ENCODE results near the gene ERF. TPM values are rescaled to one million over a fixed set of nuclear protein-coding genes. Genes with fewer than 3 reads are reported as not detected.
A peak's percentile ranks its signal among the peaks of the same experiment; 100 is the strongest.

Gene ERF
- total and polyA plus RNA-seq, 2 of the 8 experiments (the other 6 are each of a cell fraction or from before 2014, with no cell fraction given), result 43.7 to 62.7 TPM

DNA sequence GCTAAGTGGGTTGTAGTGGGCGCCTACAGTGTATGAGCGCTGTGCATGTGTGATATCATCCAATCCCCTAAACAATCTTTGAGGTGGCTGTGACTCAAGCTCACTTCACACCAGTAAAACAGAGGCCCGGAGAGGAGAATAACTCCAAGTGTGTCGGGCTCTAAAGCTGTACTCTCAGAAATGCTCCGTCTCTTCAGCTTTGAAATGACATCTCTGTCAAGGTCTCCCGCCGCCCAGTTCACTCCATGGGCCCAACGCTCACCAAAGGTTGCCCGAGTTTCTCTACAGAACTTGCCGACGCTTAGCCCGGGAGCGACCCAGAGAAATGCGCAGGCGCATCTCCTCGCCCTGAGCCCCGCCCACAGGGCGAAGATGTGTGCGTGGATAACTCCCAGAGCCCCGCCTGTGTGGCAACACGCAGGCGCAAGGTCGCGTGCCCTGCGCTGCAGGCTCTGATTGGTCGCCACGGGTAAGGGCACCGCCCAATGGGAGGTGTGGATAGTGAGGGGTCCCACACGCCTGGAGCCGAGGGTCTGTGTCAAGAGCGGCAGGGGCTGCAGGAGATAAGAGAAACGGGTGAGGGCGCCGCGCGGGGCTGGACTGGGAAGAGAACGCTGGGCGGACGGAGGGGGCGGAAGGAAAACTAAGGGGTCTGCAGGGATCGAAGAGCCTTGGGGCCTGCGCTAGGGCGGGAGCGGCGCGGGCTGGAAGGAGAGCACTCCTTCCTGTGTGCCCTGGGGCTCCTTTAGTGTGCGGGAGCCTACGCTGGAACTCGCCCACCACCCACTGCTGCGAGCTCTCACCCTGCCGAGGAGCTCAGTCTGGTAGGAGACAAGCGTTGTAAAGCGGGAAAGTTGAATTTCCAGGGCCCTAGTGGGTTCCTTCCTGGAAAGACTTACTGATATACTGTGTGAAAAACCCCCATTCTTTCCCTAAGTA, 34.8 kb downstream of the ERF start, which contains the start of gene ZNF526:
Gene ZNF526, plus strand, starts transcription at position 501 of the 939 bp plus-strand sequence. CDS start 4,092 bp downstream, outside the sequence.
- Histone ChIP-seq H2BK5ac (ENCODE audit: low read depth, low read length) (no peak within 1 kb of the TSS), H3K14ac (ENCODE audit: insufficient read length) (no peak within 1 kb of the TSS), H2BK120ac (replicated peaks; ENCODE audit: low read depth, low read length) (no peak within 1 kb of the TSS), H3K4ac (replicated peaks; ENCODE audit: insufficient read length, low read depth, low read length) (peak within 1 kb of the TSS; percentile 61), H4K5ac (ENCODE audit: insufficient read length, low read depth, low read length) (peak within 1 kb of the TSS; percentile 35), H2BK20ac (ENCODE audit: low read length) (no peak within 1 kb of the TSS), H3K4me3 (ENCODE audit: extremely low read depth in 1 of 4, insufficient read depth in 2 of 4, low read depth in 3 of 4, low read length in 4 of 4) (peak within 1 kb of the TSS; percentile 71 to 95 (median 85)), H3K27ac (ENCODE audit: low read depth, low read length) (peak within 1 kb of the TSS; percentile 32; the same call in 1 of the 2 replicates), H4K91ac (replicated peaks; ENCODE audit: insufficient read length, low read length) (no peak within 1 kb of the TSS), H3K23ac (ENCODE audit: insufficient read length) (no peak within 1 kb of the TSS), H3K4me2 (ENCODE audit: insufficient read depth in 1 of 2, low read depth in 2 of 2, low read length in 2 of 2) (peak within 1 kb of the TSS; percentile 72 to 91), H3K4me1 (replicated peaks in 1 of 4; ENCODE audit: control insufficient read depth in 3 of 4, insufficient read depth in 4 of 4, low read length in 3 of 4) (peaks cover 3 to 11% (median 8%) of the 10 kb centered on the region in 4 experiments; a peak in 6 of 7 replicates), H3K36me3 (ENCODE audit: control insufficient read depth in 2 of 4, insufficient read depth in 4 of 4, low read length in 3 of 4) (peaks cover 4 to 13% (median 11%) of the 10 kb centered on the region in 4 experiments; a peak in 7 of 8 replicates), H3K79me2 (ENCODE audit: control insufficient read depth in 1 of 2, insufficient read depth in 2 of 2, low read length in 2 of 2) (peaks cover 15 to 31% of the 10 kb centered on the region in 2 experiments), H4K20me1 (replicated peaks in 1 of 2; ENCODE audit: control insufficient read depth in 1 of 2, insufficient read depth in 2 of 2, low read length in 2 of 2) (peaks cover 14 to 23% of the 10 kb centered on the region in 2 experiments), H2BK12ac (ENCODE audit: low read depth, low read length) (0 out of 2 replicates have a peak within 1 kb of the TSS, but pooled peaks have one; percentile 84), H2BK15ac (ENCODE audit: low read length) (no peak within 1 kb of the TSS; the same call in 1 of the 2 replicates), H3K56ac (replicated peaks; ENCODE audit: insufficient read length, low read depth, low read length) (no peak within 1 kb of the TSS), H4K8ac (ENCODE audit: extremely low read depth, insufficient read depth, low read length) (peak within 1 kb of the TSS; percentile 74; the same call in 1 of the 2 replicates), H3K27me3 (replicated peaks in 1 of 4; ENCODE audit: control insufficient read depth in 3 of 4, extremely low read depth in 1 of 4, insufficient read depth in 3 of 4, low read length in 3 of 4) (no peaks in the 10 kb centered on the region), H3K9me3 (ENCODE audit: insufficient read depth in 2 of 2, low read depth in 1 of 2, low read length in 1 of 2) (no peaks in the 10 kb centered on the region), H2AFZ (ENCODE audit: low read length) (peak within 1 kb of the TSS; percentile 1; the same call in 1 of the 2 replicates), H2AK5ac (ENCODE audit: low read depth, low read length) (no peak within 1 kb of the TSS), H3K18ac (ENCODE audit: extremely low read depth, low read length) (0 out of 2 replicates have a peak within 1 kb of the TSS, but pooled peaks have one; percentile 56), H3K79me1 (ENCODE audit: low read depth, low read length) (peaks cover 14% of the 10 kb centered on the region), H3K9ac (replicated peaks in 1 of 4; ENCODE audit: extremely low read depth in 1 of 4, low read depth in 3 of 4, low read length in 3 of 4) (peak within 1 kb of the TSS; percentile 58 to 68 (median 64); a peak in 6 of 7 replicates), H3K23me2 (ENCODE audit: low read depth, low read length) (peaks cover 18% of the 10 kb centered on the region; the same call in 1 of the 2 replicates)
- POLR2A ChIA-PET (ENCODE audit: partially characterized antibody), result interaction anchor here (1.0 to 2.2 kb wide), 8 partner anchors 14 to 94 kb away, joined by 3 to 12 read pairs (median 4); partner anchors contain the start of gene GSK3A
- FAIRE-seq, result no peak
- CTCF ChIA-PET (ENCODE audit: partially characterized antibody), result interaction anchor here (0.8 to 2.0 kb wide), 14 partner anchors 12 to 123 kb away, joined by 3 to 9 read pairs (median 4); partner anchors contain the start of genes GSK3A and POU2F2
- 3% methylated on average over 53 of the region's 53 CpGs; no CpG with 5 or more reads in 1 of the 2 experiments for WGBS, 2 experiments (ENCODE audit: extremely low coverage in 1 of 2, insufficient coverage in 1 of 2, insufficient read length in 1 of 2, insufficient replicate concordance in 2 of 2, low coverage in 1 of 2, low lambda C conversion rate in 2 of 2, missing lambda C conversion rate in 1 of 2)
- DNase-seq (ENCODE audit: low read depth in 1 of 2, low spot score in 2 of 2), result peak; percentile 97
- TF ChIP-seq CHD2 (IDR thresholded peaks at IDR 0.05; ENCODE audit: low read length), result peak; percentile 84
- TF ChIP-seq, protein P1, sequence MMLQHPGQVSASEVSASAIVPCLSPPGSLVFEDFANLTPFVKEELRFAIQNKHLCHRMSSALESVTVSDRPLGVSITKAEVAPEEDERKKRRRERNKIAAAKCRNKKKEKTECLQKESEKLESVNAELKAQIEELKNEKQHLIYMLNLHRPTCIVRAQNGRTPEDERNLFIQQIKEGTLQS (IDR thresholded peaks at IDR 0.05; ENCODE audit: insufficient read depth, low read depth, low read length), result 0 out of 2 replicates have a peak, but pooled peaks have one; percentile 34
- no peak for TF ChIP-seq RNF2 (IDR thresholded peaks at IDR 0.05; ENCODE audit: borderline replicate concordance, low read depth, low read length, missing control alignments, poor library complexity, severe bottlenecking)
- TF ChIP-seq TAF1 (IDR thresholded peaks at IDR 0.05; ENCODE audit: low read depth, low read length), result peak; percentile 84
- TF ChIP-seq EGR1 (IDR thresholded peaks at IDR 0.05; ENCODE audit: borderline replicate concordance, low read depth, low read length), result no peak; the same call in 1 of the 2 replicates
- peak; percentile 94 for TF ChIP-seq SP1 (IDR thresholded peaks at IDR 0.05; ENCODE audit: low read depth, low read length)
- TF ChIP-seq GTF2F1 (IDR thresholded peaks at IDR 0.05; ENCODE audit: borderline replicate concordance, low read depth, low read length), result no peak
- no peak for TF ChIP-seq SAP30 (IDR thresholded peaks at IDR 0.05; ENCODE audit: insufficient read depth, insufficient replicate concordance, low read length)
- TF ChIP-seq NRF1 (IDR thresholded peaks at IDR 0.05; ENCODE audit: low read depth, low read length), result peak; percentile 95
